HCT116 (cell line): ENCODE results near the gene ASB4. TPM values are rescaled to one million over a fixed set of nuclear protein-coding genes. Genes with fewer than 3 reads are reported as not detected.

Source experiments
- ATAC-seq: fragments of 200-7000 bp; cut with Tn5 transposase; 2 replicates; pipeline ENCODE4 v1.9.1; 2020; ENCODE audit warnings: mild to moderate bottlenecking, moderate library complexity
- BruUV-seq: library from RNA; stranded (reverse); fragments of 400-500 nt; replicated peaks from 2 replicates; lab custom pipeline; 2021; lab: Mats Ljungman, UMichigan
- CTCF ChIA-PET: fragments of 300-600 bp; sonication (Branson Sonifier 250); formaldehyde crosslinking; loops from one replicate; lab custom pipeline; 2021; ENCODE audit warnings: antibody characterized with exemption; lab: Charles Lee
- POLR2A ChIA-PET: fragments of 300-600, 350-600 bp; sonication (Branson Sonifier 250); formaldehyde crosslinking; loops from one replicate; lab custom pipeline; 2021; ENCODE audit warnings: antibody characterized with exemption; lab: Charles Lee
- RAD21 ChIA-PET, 2 experiments: fragments of 300-600 bp; sonication (Branson Sonifier 250); formaldehyde crosslinking; loops; one replicate each; lab custom pipeline; 2023; ENCODE audit warnings: low total read pairs in 2 of 2; ENCODE audit not compliant: uncharacterized antibody in 2 of 2, unreplicated experiment in 2 of 2, low non-redundant PET in 1 of 2; lab: Charles Lee
- DNase-seq: peaks from one replicate; pipeline ENCODE4 v3.0.0-alpha.2; 2010; ENCODE audit warnings: low read depth, low spot score
- H2AFZ ChIP-seq: fragments of 200-600 bp; shearing (Covaris generic), sonication (generic); 2 replicates; pipeline ENCODE4 v1.6.1; 2017; ENCODE audit warnings: low read depth, mixed run types, mixed read lengths, antibody characterized with exemption, low read length; ENCODE audit not compliant: poor library complexity, severe bottlenecking
- H3K27ac ChIP-seq: 2 replicates; pipeline ENCODE4 v1.5.1; 2012; ENCODE audit warnings: low read depth, low read length
- H3K27me3 ChIP-seq: fragments of 200-600 bp; sonication (generic); 2 replicates; pipeline ENCODE4 v1.6.1; 2016; ENCODE audit warnings: mixed run types, low read length, mixed read lengths; ENCODE audit not compliant: insufficient read depth
- H3K36me3 ChIP-seq, 2 experiments: fragments of 200-500 bp in 1 of 2; fragments of 200-600 bp in 1 of 2; sonication (Bioruptor generic) in 1 of 2; sonication (generic) in 1 of 2; 2 replicates each; pipeline versions ENCODE4 v1.5.1 to v1.6.1; 2014 to 2016; ENCODE audit warnings: low read length in 2 of 2, inconsistent platforms in 1 of 2, mixed read lengths in 1 of 2, mixed run types in 1 of 2; ENCODE audit not compliant: insufficient read depth in 2 of 2, control insufficient read depth in 1 of 2
- H3K4me1 ChIP-seq, 2 experiments: fragments of 200-600 bp in 1 of 2; sonication (generic) in 1 of 2; 2 replicates each; pipeline versions ENCODE4 v1.5.1 to v1.6.1; 2012 to 2017; ENCODE audit warnings: low read length in 2 of 2, inconsistent platforms in 1 of 2, mild to moderate bottlenecking in 1 of 2, mixed read lengths in 1 of 2, mixed run types in 1 of 2, moderate library complexity in 1 of 2; ENCODE audit not compliant: insufficient read depth in 2 of 2, control insufficient read depth in 1 of 2
- H3K4me2 ChIP-seq: fragments of 200-600 bp; sonication (generic); 2 replicates; pipeline ENCODE4 v1.6.1; 2017; ENCODE audit warnings: mixed run types, low read length, mixed read lengths
- H3K4me3 ChIP-seq, 2 experiments: fragments of 200-600 bp in 1 of 2; sonication (generic) in 1 of 2; replicated peaks in 1 of 2; 2 replicates each; pipeline ENCODE4 v1.5.1; 2011 to 2016; ENCODE audit warnings: low read length in 2 of 2, control low read depth in 1 of 2, low read depth in 1 of 2, mild to moderate bottlenecking in 1 of 2, mixed read lengths in 1 of 2, mixed run types in 1 of 2
- H3K79me2 ChIP-seq: fragments of 200-600 bp; sonication (generic); 2 replicates; pipeline ENCODE4 v1.6.1; 2017; ENCODE audit warnings: mild to moderate bottlenecking, mixed run types, low read length, moderate library complexity, mixed read lengths; ENCODE audit not compliant: insufficient read depth
- H3K9ac ChIP-seq: fragments of 200-600 bp; sonication (generic); 2 replicates; pipeline ENCODE4 v1.6.1; 2016; ENCODE audit warnings: low read length, mixed read lengths
- H3K9me2 ChIP-seq: fragments of 200-600 bp; sonication (generic), shearing (Covaris generic); 2 replicates; pipeline ENCODE4 v1.6.1; 2017; ENCODE audit warnings: mixed run types, mild to moderate bottlenecking, moderate library complexity; ENCODE audit not compliant: insufficient read depth
- H3K9me3 ChIP-seq, 2 experiments: fragments of 200-500 bp in 1 of 2; fragments of 200-600 bp in 1 of 2; sonication (Bioruptor generic) in 1 of 2; sonication (generic) in 1 of 2; 2 replicates each; pipeline ENCODE4 v1.6.1; 2014 to 2017; ENCODE audit warnings: low read length in 2 of 2, mixed read lengths in 2 of 2, inconsistent platforms in 1 of 2, low read depth in 1 of 2, mild to moderate bottlenecking in 1 of 2, mixed run types in 1 of 2, moderate library complexity in 1 of 2; ENCODE audit not compliant: control insufficient read depth in 1 of 2, insufficient read depth in 1 of 2
- H4K20me1 ChIP-seq: fragments of 200-600 bp; sonication (generic), shearing (Covaris generic); 2 replicates; pipeline ENCODE4 v1.6.1; 2017; ENCODE audit warnings: mixed run types, mild to moderate bottlenecking, moderate library complexity; ENCODE audit not compliant: insufficient read depth
- ATF3 ChIP-seq: IDR thresholded peaks from 2 replicates; pipeline ENCODE4 v1.6.1; 2012
- CTCF ChIP-seq, 3 experiments: fragments of 200-600 bp in 1 of 3; sonication (generic) in 1 of 3; IDR thresholded peaks in 2 of 3; conservative IDR thresholded peaks in 1 of 3; 2 replicates each; pipeline ENCODE4 v1.5.1; 2012 to 2017; ENCODE audit warnings: low read depth in 2 of 3, low read length in 2 of 3, antibody characterized with exemption in 1 of 3, borderline replicate concordance in 1 of 3, control low read depth in 1 of 3, mild to moderate bottlenecking in 1 of 3, mixed read lengths in 1 of 3, mixed run types in 1 of 3, moderate library complexity in 1 of 3; ENCODE audit not compliant: insufficient read depth in 1 of 3
- ELF1 ChIP-seq: IDR thresholded peaks from 2 replicates; pipeline ENCODE4 v1.6.1; 2012; ENCODE audit warnings: low read depth, borderline replicate concordance
- JUND ChIP-seq: IDR thresholded peaks from 2 replicates; pipeline ENCODE4 v1.6.1; 2012
- MAX ChIP-seq: IDR thresholded peaks from 2 replicates; pipeline ENCODE4 v1.6.1; 2012
- POLR2AphosphoS5 ChIP-seq: IDR thresholded peaks from 2 replicates; pipeline ENCODE4 v1.6.1; 2011; ENCODE audit warnings: mild to moderate bottlenecking, low read depth, low read length, moderate library complexity
- RAD21 ChIP-seq: IDR thresholded peaks from 2 replicates; pipeline ENCODE4 v1.6.1; 2012; ENCODE audit warnings: low read depth, mild to moderate bottlenecking
- REST ChIP-seq: IDR thresholded peaks from 2 replicates; pipeline ENCODE4 v1.6.1; 2012; ENCODE audit warnings: low read depth
- SP1 ChIP-seq: IDR thresholded peaks from 2 replicates; pipeline ENCODE4 v1.6.1; 2012; ENCODE audit warnings: low read depth
- SRF ChIP-seq: IDR thresholded peaks from 2 replicates; pipeline ENCODE4 v1.6.1; 2012; ENCODE audit warnings: low read depth
- ZFX ChIP-seq: fragments of 450-650 bp; IDR thresholded peaks from 2 replicates; pipeline ENCODE4 v1.6.1; 2017
- intact Hi-C: fragments of 100-400 bp; cut with micrococcal nuclease; formaldehyde crosslinking; loops from 2 replicates; pipeline ENCODE4 v1.10.0; 2022
- total RNA-seq: library from RNA; stranded (reverse); gene quantifications from one replicate; pipeline ENCODE4 v1.2.1, GENCODE V29; 2021; ENCODE audit not compliant: unreplicated experiment

ASB4 gene
- total RNA-seq, 1 experiment from 2014 or later: 0.12 TPM

- Histone ChIP-seq H3K79me2 (no peaks in the 10 kb centered on the region), H3K9me2 (no peaks in the 10 kb centered on the region), H3K4me1 (peaks cover 0 to 2% of the 10 kb centered on the region in 2 experiments; a peak in 2 of 4 replicates), H4K20me1 (no peaks in the 10 kb centered on the region), H3K4me2 (no peak overlapping the region), H3K9me3 (no peaks in the 10 kb centered on the region), H3K36me3 (no peaks in the 10 kb centered on the region), H3K27ac (no peak overlapping the region), H2AFZ (no peak overlapping the region), H3K4me3 (no peak overlapping the region), H3K9ac (no peak overlapping the region), H3K27me3 (no peaks in the 10 kb centered on the region)
- CTCF ChIA-PET: no interaction called here
- RAD21 ChIA-PET: no interaction called here
- intact Hi-C loops: no loop called here
- ATAC-seq: no peak
- DNase-seq: no peak
- POLR2A ChIA-PET: no interaction called here
- TF ChIP-seq SP1 (no peak), MAX (no peak), POLR2AphosphoS5 (no peak), ATF3 (no peak), SRF (no peak), ZFX (no peak), RAD21 (no peak)
- BruUV-seq: no TSS peak
Observed at GRCh38 chr7:95540366-95540765, 54.6 kb downstream of the ASB4 start.

- no peaks in the 10 kb centered on the region for H3K9me2 ChIP-seq
- no peak overlapping the region for H3K4me3 ChIP-seq
- no TSS peak for BruUV-seq
- H3K27ac ChIP-seq: no peak overlapping the region
- no peaks in the 10 kb centered on the region for H3K36me3 ChIP-seq
- DNase-seq (no peak), ATAC-seq (no peak)
- H3K4me1 ChIP-seq: peaks cover 0 to 7% of the 10 kb centered on the region in 2 experiments; a peak in 2 of 4 replicates
- no peak overlapping the region for H3K9ac ChIP-seq
- POLR2A ChIA-PET: no interaction called here
- no peaks in the 10 kb centered on the region for H3K27me3 ChIP-seq
- CTCF ChIA-PET: interaction anchor here (3.7 kb wide), 1 partner anchor 145 kb away, joined by 55 read pairs; no protein-coding TSS in a partner anchor
- no peak overlapping the region for H3K4me2 ChIP-seq
- no peaks in the 10 kb centered on the region for H3K9me3 ChIP-seq
- H2AFZ ChIP-seq: no peak overlapping the region
- intact Hi-C loops: no loop called here
- H3K79me2 ChIP-seq: no peaks in the 10 kb centered on the region
- H4K20me1 ChIP-seq: no peaks in the 10 kb centered on the region
- RAD21 ChIA-PET: no interaction called here
- TF ChIP-seq ZFX: no peak
- TF ChIP-seq ATF3: no peak
- no peak for TF ChIP-seq CTCF (IDR thresholded peaks at IDR 0.05 in 2 of 3, conservative IDR thresholded peaks at IDR 0.05 in 1 of 3; ENCODE audit: borderline replicate concordance in 1 of 3, insufficient read depth in 1 of 3, low read depth in 2 of 3, low read length in 2 of 3)
- TF ChIP-seq REST: no peak
- no peak for TF ChIP-seq POLR2AphosphoS5
- no peak for TF ChIP-seq ELF1
- TF ChIP-seq JUND: no peak
Observed at GRCh38 chr7:95543312-95543711, 57.6 kb downstream of the ASB4 start.
